Vagina (tissue), 2 donors: Measurements from ENCODE around the gene VANGL2. TPM values are rescaled to one million over a fixed set of nuclear protein-coding genes. Genes with fewer than 3 reads are reported as not detected.

Experiments
- DNase-seq, 2 donors: peaks; one replicate each; pipeline ENCODE4 v3.0.0-alpha.2; 2017; ENCODE audit errors: extremely low spot score in 2 of 2
- H3K27ac ChIP-seq: fragments of 200-600 bp; sonication (generic); one replicate; pipeline ENCODE4 v1.5.1; 2019
- H3K27me3 ChIP-seq: fragments of 200-600 bp; sonication (generic); one replicate; pipeline ENCODE4 v1.5.1; 2019
- H3K36me3 ChIP-seq, 2 donors: fragments of 200-600 bp; sonication (generic); one replicate each; pipeline ENCODE4 v1.5.1; 2017 to 2019
- H3K4me1 ChIP-seq: fragments of 200-600 bp; sonication (generic); one replicate; pipeline ENCODE4 v1.5.1; 2019
- H3K4me3 ChIP-seq, 2 donors: fragments of 200-600 bp; sonication (generic); 1 replicate in 1 of 2; 2 replicates in 1 of 2; pipeline ENCODE4 v1.5.1; 2016 to 2019
- H3K9me3 ChIP-seq: fragments of 200-600 bp; sonication (generic); one replicate; pipeline ENCODE4 v1.5.1; 2019
- CTCF ChIP-seq, 3 experiments: fragments of 450-650 bp in 2 of 3; fragments of 200-600 bp in 1 of 3; sonication (generic) in 1 of 3; IDR thresholded peaks; one replicate each; pipeline ENCODE4 v1.5.1; 2017 to 2019; ENCODE audit warnings: antibody characterized with exemption in 3 of 3, mild to moderate bottlenecking in 2 of 3, moderate library complexity in 2 of 3
- POLR2A ChIP-seq, 2 donors: fragments of 450-650 bp; IDR thresholded peaks; one replicate each; pipeline ENCODE4 v1.6.1; 2017; ENCODE audit warnings: antibody characterized with exemption in 2 of 2, mild to moderate bottlenecking in 2 of 2, moderate library complexity in 2 of 2
- POLR2AphosphoS5 ChIP-seq, 2 donors: sonication (generic); formaldehyde crosslinking; IDR thresholded peaks; one replicate each; pipeline ENCODE4 v1.9.0; 2017; ENCODE audit warnings: antibody characterized with exemption in 2 of 2, mild to moderate bottlenecking in 2 of 2, low read depth in 1 of 2; ENCODE audit not compliant: insufficient read depth in 1 of 2
- intact Hi-C: fragments of 100-400 bp; cut with DNase I; formaldehyde crosslinking; loops from one replicate; pipeline ENCODE4 v1.15.1; 2023
- total RNA-seq: library from RNA; depleted of rRNA; stranded (reverse); fragments of >200 nt; gene quantifications from one replicate; pipeline ENCODE4 v1.2.3, GENCODE V29; 2016

VANGL2 gene
- total RNA-seq, 1 donor from 2014 or later = 11.0 TPM

- Histone ChIP-seq H3K9me3 (no peaks in the 10 kb centered on the region), H3K27ac (no peak overlapping the region), H3K4me1 (no peaks in the 10 kb centered on the region), H3K27me3 (no peaks in the 10 kb centered on the region), H3K4me3 (no peak overlapping the region), H3K36me3 (no peaks in the 10 kb centered on the region)
- DNase-seq = no peak
- intact Hi-C loops = no loop called here
- TF ChIP-seq CTCF (IDR thresholded peaks at IDR 0.05) (no peak), POLR2A (IDR thresholded peaks at IDR 0.05) (no peak), POLR2AphosphoS5 (IDR thresholded peaks at IDR 0.05; ENCODE audit: insufficient read depth in 1 of 2, low read depth in 1 of 2) (no peak)
These were observed 46.7 kb downstream of the VANGL2 start for GRCh38 chr1:160446945-160447600.

- Histone ChIP-seq H3K36me3 (no peaks in the 10 kb centered on the region), H3K4me3 (no peak overlapping the region), H3K4me1 (no peaks in the 10 kb centered on the region), H3K27me3 (no peaks in the 10 kb centered on the region), H3K9me3 (no peaks in the 10 kb centered on the region), H3K27ac (no peak overlapping the region)
- intact Hi-C loops = no loop called here
- no peak for DNase-seq
- TF ChIP-seq POLR2A (IDR thresholded peaks at IDR 0.05) = no peak
- TF ChIP-seq POLR2AphosphoS5 (IDR thresholded peaks at IDR 0.05; ENCODE audit: insufficient read depth in 1 of 2, low read depth in 1 of 2) = no peak
- no peak for TF ChIP-seq CTCF (IDR thresholded peaks at IDR 0.05)
These were observed 49.1 kb downstream of the VANGL2 start for GRCh38 chr1:160449494-160449893.

GRCh38 chr1:160451119-160451858 lies 50.9 kb downstream of the VANGL2 start:
- TF ChIP-seq CTCF (IDR thresholded peaks at IDR 0.05) = no peak
- TF ChIP-seq POLR2A (IDR thresholded peaks at IDR 0.05) = no peak
- no peak for TF ChIP-seq POLR2AphosphoS5 (IDR thresholded peaks at IDR 0.05; ENCODE audit: insufficient read depth in 1 of 2, low read depth in 1 of 2)
- no peak overlapping the region for H3K4me3 ChIP-seq
- no peaks in the 10 kb centered on the region for H3K4me1 ChIP-seq
- H3K27ac ChIP-seq = no peak overlapping the region
- DNase-seq = no peak
- no peaks in the 10 kb centered on the region for H3K36me3 ChIP-seq
- intact Hi-C loops = no loop called here
- H3K27me3 ChIP-seq = no peaks in the 10 kb centered on the region
- H3K9me3 ChIP-seq = no peaks in the 10 kb centered on the region

DNA sequence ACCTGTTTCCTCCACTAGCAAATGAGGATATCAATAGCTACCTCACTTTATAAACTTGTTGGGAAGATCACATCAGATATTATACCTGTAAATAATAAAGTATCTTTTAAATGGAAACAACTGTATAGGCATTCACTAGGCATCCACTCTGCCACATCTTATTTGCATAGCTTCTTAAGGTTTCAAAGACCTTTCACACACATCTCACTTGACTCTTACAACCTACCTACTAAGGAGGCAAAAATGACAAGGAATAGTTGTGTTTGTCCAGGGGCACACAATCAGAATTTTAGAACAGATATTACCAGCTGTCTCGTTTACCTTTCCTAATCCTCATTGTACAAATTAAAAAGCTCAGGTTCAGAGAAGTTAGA lies 51.5 kb downstream of the VANGL2 start:
- H3K4me3 ChIP-seq = no peak overlapping the region
- H3K9me3 ChIP-seq = no peaks in the 10 kb centered on the region
- intact Hi-C loops = no loop called here

More for the DNA sequence above, 51.5 kb downstream of the VANGL2 start:
- H3K27ac ChIP-seq = no peak overlapping the region
- H3K36me3 ChIP-seq = no peaks in the 10 kb centered on the region
- no peak for DNase-seq
- no peaks in the 10 kb centered on the region for H3K27me3 ChIP-seq
- TF ChIP-seq POLR2A (IDR thresholded peaks at IDR 0.05) = no peak
- TF ChIP-seq CTCF (IDR thresholded peaks at IDR 0.05) = no peak
- no peak for TF ChIP-seq POLR2AphosphoS5 (IDR thresholded peaks at IDR 0.05; ENCODE audit: insufficient read depth in 1 of 2, low read depth in 1 of 2)
- no peaks in the 10 kb centered on the region for H3K4me1 ChIP-seq
